HEK293T (cell line): ENCODE data around the gene SOBP.

ENCODE experiments used
- PKNOX1 ChIP-seq: fragments of 450-650 bp; IDR thresholded peaks from 2 replicates; pipeline ENCODE4 v1.6.1; 2016
- SP1 ChIP-seq: fragments of 450-650 bp; IDR thresholded peaks from 2 replicates; pipeline ENCODE4 v1.6.1; 2017
- SUZ12 ChIP-seq: fragments of 450-650 bp; IDR thresholded peaks from 2 replicates; pipeline ENCODE4 v1.6.1; 2016; ENCODE audit warnings: mild to moderate bottlenecking
- TARDBP ChIP-seq: fragments of 450-650 bp; IDR thresholded peaks from 2 replicates; pipeline ENCODE4 v1.6.1; 2016

- TF ChIP-seq PKNOX1 (peak; percentile 65), SP1 (no peak), SUZ12 (no peak), TARDBP (no peak)
Observed at GRCh38 chr6:107493158-107494057, 3.5 kb downstream of the SOBP start.
